Transverse colon (tissue), 3 donors: ENCODE data around the gene TNFAIP8L3.

Source experiments
- POLR2A ChIP-seq: fragments of 450-650 bp; IDR thresholded peaks from one replicate; pipeline ENCODE4 v1.6.1; 2016; ENCODE audit warnings: antibody characterized with exemption, mild to moderate bottlenecking, moderate library complexity
- TF ChIP-seq, protein P1 (sequence below), 5 experiments: fragments of 200-600 bp in 3 of 5; fragments of 450-650 bp in 2 of 5; sonication (generic) in 3 of 5; IDR thresholded peaks; 1 replicate in 2 of 5; 2 replicates in 3 of 5; pipeline ENCODE4 v1.5.1; 2016 to 2017; ENCODE audit warnings: antibody characterized with exemption in 5 of 5, inconsistent platforms in 3 of 5, mild to moderate bottlenecking in 2 of 5, moderate library complexity in 1 of 5

DNA sequence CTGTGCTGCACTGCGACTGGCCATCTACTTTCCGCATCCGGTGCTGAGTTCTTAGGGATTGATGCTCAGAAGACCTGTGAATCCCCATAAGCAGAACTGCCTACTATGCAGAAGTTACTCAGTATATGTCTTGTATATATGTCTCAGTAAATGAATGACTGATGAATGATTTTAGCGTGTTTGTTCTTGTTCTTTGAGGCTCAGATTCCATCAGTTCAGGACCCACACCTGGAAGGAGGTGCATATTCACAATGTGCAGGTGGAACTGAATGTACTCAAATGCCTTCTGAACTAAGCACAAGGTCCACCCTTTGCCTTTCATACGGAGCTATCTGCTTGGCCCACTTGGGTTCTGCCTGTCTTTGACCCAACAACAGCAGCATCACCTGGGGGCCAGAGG, 19.8 kb downstream of the TNFAIP8L3 start:
- TF ChIP-seq, protein P1, sequence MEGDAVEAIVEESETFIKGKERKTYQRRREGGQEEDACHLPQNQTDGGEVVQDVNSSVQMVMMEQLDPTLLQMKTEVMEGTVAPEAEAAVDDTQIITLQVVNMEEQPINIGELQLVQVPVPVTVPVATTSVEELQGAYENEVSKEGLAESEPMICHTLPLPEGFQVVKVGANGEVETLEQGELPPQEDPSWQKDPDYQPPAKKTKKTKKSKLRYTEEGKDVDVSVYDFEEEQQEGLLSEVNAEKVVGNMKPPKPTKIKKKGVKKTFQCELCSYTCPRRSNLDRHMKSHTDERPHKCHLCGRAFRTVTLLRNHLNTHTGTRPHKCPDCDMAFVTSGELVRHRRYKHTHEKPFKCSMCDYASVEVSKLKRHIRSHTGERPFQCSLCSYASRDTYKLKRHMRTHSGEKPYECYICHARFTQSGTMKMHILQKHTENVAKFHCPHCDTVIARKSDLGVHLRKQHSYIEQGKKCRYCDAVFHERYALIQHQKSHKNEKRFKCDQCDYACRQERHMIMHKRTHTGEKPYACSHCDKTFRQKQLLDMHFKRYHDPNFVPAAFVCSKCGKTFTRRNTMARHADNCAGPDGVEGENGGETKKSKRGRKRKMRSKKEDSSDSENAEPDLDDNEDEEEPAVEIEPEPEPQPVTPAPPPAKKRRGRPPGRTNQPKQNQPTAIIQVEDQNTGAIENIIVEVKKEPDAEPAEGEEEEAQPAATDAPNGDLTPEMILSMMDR (IDR thresholded peaks at IDR 0.05): no peak
- TF ChIP-seq POLR2A: no peak
